GM12878 (cell line): ENCODE data around the gene CEP170B. TPM values are rescaled to one million over a fixed set of nuclear protein-coding genes. Genes with fewer than 3 reads are reported as not detected.

Experiments
- ATAC-seq: fragments of 200-7000 bp; cut with Tn5 transposase; 3 replicates; pipeline ENCODE4 v1.9.1; 2020; ENCODE audit warnings: mild to moderate bottlenecking, moderate library complexity
- BruUV-seq: library from RNA; stranded (reverse); fragments of 400-500 nt; replicated peaks from 2 replicates; lab custom pipeline; 2021; lab: Mats Ljungman, UMichigan
- CTCF ChIA-PET: fragments of 300-600 bp; sonication (Branson Sonifier 250); formaldehyde crosslinking; extraction: SDS; loops from one replicate; lab custom pipeline; 2021; ENCODE audit warnings: inconsistent platforms; lab: Yijun Ruan, JAX
- POLR2A ChIA-PET: fragments of 350-600 bp; formaldehyde crosslinking; extraction: SDS; loops from one replicate; lab custom pipeline; 2021; ENCODE audit warnings: inconsistent platforms; lab: Charles Lee
- RAD21 ChIA-PET: fragments of 300-600 bp; sonication (Branson Sonifier 250); formaldehyde crosslinking; loops from one replicate; lab custom pipeline; 2023; ENCODE audit warnings: antibody characterized with exemption; ENCODE audit not compliant: unreplicated experiment; lab: Charles Lee
- SMC1A ChIA-PET: fragments of 300-600 bp; sonication (Branson Sonifier 250); formaldehyde crosslinking; loops from one replicate; lab custom pipeline; 2023; ENCODE audit not compliant: unreplicated experiment, uncharacterized antibody; lab: Charles Lee
- DNase-seq: peaks from one replicate; pipeline ENCODE4 v3.0.0-alpha.2; 2011; ENCODE audit warnings: low read depth, low spot score
- FAIRE-seq: peaks from 3 replicates; lab custom pipeline; 2011; peaks lifted over from hg19 to GRCh38; lab: Jason Lieb, UNC
- H2AFZ ChIP-seq: 2 replicates; pipeline ENCODE4 v1.6.0; 2011; ENCODE audit warnings: low read depth, low read length, control low read depth; ENCODE audit not compliant: control insufficient read depth
- H3K27ac ChIP-seq: 2 replicates; pipeline ENCODE4 v1.5.1; 2011; ENCODE audit warnings: control low read depth; ENCODE audit not compliant: control insufficient read depth, insufficient read depth
- H3K27me3 ChIP-seq, 2 experiments: replicated peaks in 1 of 2; 2 replicates each; pipeline versions ENCODE4 v1.6.0 to v1.6.1; 2011; ENCODE audit warnings: low read length in 1 of 2; ENCODE audit not compliant: control insufficient read depth in 2 of 2, insufficient read depth in 2 of 2
- H3K36me3 ChIP-seq, 2 experiments: 2 replicates each; pipeline ENCODE4 v1.5.1; 2011; ENCODE audit warnings: low read length in 1 of 2; ENCODE audit not compliant: control insufficient read depth in 2 of 2, insufficient read depth in 2 of 2
- H3K4me1 ChIP-seq: 2 replicates; pipeline ENCODE4 v1.6.1; 2011; ENCODE audit warnings: mild to moderate bottlenecking, low read length, moderate library complexity, mixed read lengths; ENCODE audit not compliant: control insufficient read depth, insufficient read depth
- H3K4me2 ChIP-seq: 2 replicates; pipeline ENCODE4 v1.6.0; 2011; ENCODE audit warnings: control low read depth; ENCODE audit not compliant: control insufficient read depth, insufficient read depth
- H3K4me3 ChIP-seq: fragments of 200-600 bp; sonication (generic); 2 replicates; pipeline ENCODE4 v1.5.1; 2016
- H3K79me2 ChIP-seq: 2 replicates; pipeline ENCODE4 v1.6.0; 2011; ENCODE audit warnings: low read length; ENCODE audit not compliant: control insufficient read depth, insufficient read depth
- H3K9ac ChIP-seq: 2 replicates; pipeline ENCODE4 v1.8.0; 2011; ENCODE audit warnings: low read length, control low read depth, mixed read lengths; ENCODE audit not compliant: control insufficient read depth, insufficient read depth
- H3K9me3 ChIP-seq: replicated peaks from 3 replicates; pipeline ENCODE4 v1.5.1; 2011; ENCODE audit warnings: mild to moderate bottlenecking, low read length; ENCODE audit not compliant: control insufficient read depth, insufficient read depth
- H4K20me1 ChIP-seq: 2 replicates; pipeline ENCODE4 v1.6.0; 2011; ENCODE audit not compliant: control insufficient read depth, insufficient read depth
- BCL3 ChIP-seq: IDR thresholded peaks from 2 replicates; pipeline ENCODE4 v1.6.1; 2011; ENCODE audit warnings: borderline replicate concordance, low read depth, mild to moderate bottlenecking, moderate library complexity, low read length; ENCODE audit not compliant: insufficient read depth, poor library complexity, severe bottlenecking
- BHLHE40 ChIP-seq, 2 experiments: fragments of 450-650 bp in 1 of 2; IDR thresholded peaks; 2 replicates each; pipeline ENCODE4 v1.6.1; 2011 to 2017; ENCODE audit warnings: low read depth in 2 of 2, borderline replicate concordance in 1 of 2, improper control_type of control experiment in 1 of 2, low read length in 1 of 2, mild to moderate bottlenecking in 1 of 2
- GABPA ChIP-seq: IDR thresholded peaks from 2 replicates; pipeline ENCODE4 v1.6.1; 2014; ENCODE audit warnings: antibody characterized with exemption, low read depth, mild to moderate bottlenecking, inconsistent platforms
- HDAC2 ChIP-seq: fragments of 200-600 bp; sonication (generic); IDR thresholded peaks from 2 replicates; pipeline ENCODE4 v1.6.1; 2017
- IKZF2 ChIP-seq, 2 experiments: fragments of 450-650 bp; IDR thresholded peaks; 2 replicates each; pipeline ENCODE4 v1.6.1; 2017; ENCODE audit warnings: mild to moderate bottlenecking in 2 of 2, moderate library complexity in 2 of 2
- KAT2A ChIP-seq: conservative IDR thresholded peaks from 2 replicates; pipeline ENCODE4 v1.6.1; 2011; ENCODE audit warnings: low read depth, low read length; ENCODE audit not compliant: control insufficient read depth
- SMAD5 ChIP-seq: IDR thresholded peaks from 2 replicates; pipeline ENCODE4 v1.6.1; 2016; ENCODE audit warnings: antibody characterized with exemption, low read depth
- SPI1 ChIP-seq: IDR thresholded peaks from 2 replicates; pipeline ENCODE4 v1.6.1; 2011; ENCODE audit warnings: low read depth, mild to moderate bottlenecking, low read length, moderate library complexity, borderline replicate concordance; ENCODE audit not compliant: insufficient read depth
- YY1 ChIP-seq: IDR thresholded peaks from 2 replicates; pipeline ENCODE4 v1.6.1; 2011; ENCODE audit warnings: low read depth, mild to moderate bottlenecking, low read length
- WGBS: methylation state at CpG from one replicate; pipeline ENCODE4 v1.1.6; 2016; ENCODE audit warnings: low lambda C conversion rate; ENCODE audit not compliant: insufficient replicate concordance, insufficient coverage; ENCODE audit errors: missing lambda C conversion rate; 5-methylcytosine and 5-hydroxymethylcytosine counted together
- in situ Hi-C: fragments of 300-500 bp; cut with MboI; formaldehyde crosslinking; loops from 9 replicates; pipeline ENCODE4 v1.14.3; 2018; ENCODE audit warnings: mixed read lengths
- intact Hi-C: fragments of 100-400 bp; cut with micrococcal nuclease; formaldehyde crosslinking; loops from one replicate; pipeline ENCODE4 v1.14.2; 2022; ENCODE audit not compliant: unreplicated experiment
- polyA plus RNA-seq, 11 experiments: library from polyadenylated mRNA; depleted of rRNA in 4 of 11; unstranded in 6 of 11; stranded (reverse) in 5 of 11; fragments of >200 nt; fragmentation: Nextera tagmentation in 4 of 11; fragmentation: Illumina TruSeq in 1 of 11; extraction: Ambion mirVana in 4 of 11; extraction: Trizol in 1 of 11; gene quantifications; 1 replicate in 1 of 11; 2 replicates in 10 of 11; pipeline versions ENCODE4 v1.2.1 to v1.2.3, GENCODE V29; 2011 to 2016; ENCODE audit warnings: inconsistent platforms in 2 of 11, missing spikeins in 2 of 11, low read depth in 1 of 11
- total RNA-seq, 4 experiments: library from RNA; depleted of rRNA in 3 of 4; stranded (reverse); fragments of >200 nt in 3 of 4; fragmentation: Illumina TruSeq in 1 of 4; extraction: Trizol in 1 of 4; gene quantifications; 2 replicates each; pipeline versions ENCODE4 v1.2.1 to v1.2.3, GENCODE V29; 2013 to 2021

CEP170B gene
- total and polyA plus RNA-seq, 10 of the 15 experiments (the other 5 are each of a cell fraction or from before 2014, with no cell fraction given) = 0.01 to 0.44 (median 0.05) TPM; not detected in 4

DNA sequence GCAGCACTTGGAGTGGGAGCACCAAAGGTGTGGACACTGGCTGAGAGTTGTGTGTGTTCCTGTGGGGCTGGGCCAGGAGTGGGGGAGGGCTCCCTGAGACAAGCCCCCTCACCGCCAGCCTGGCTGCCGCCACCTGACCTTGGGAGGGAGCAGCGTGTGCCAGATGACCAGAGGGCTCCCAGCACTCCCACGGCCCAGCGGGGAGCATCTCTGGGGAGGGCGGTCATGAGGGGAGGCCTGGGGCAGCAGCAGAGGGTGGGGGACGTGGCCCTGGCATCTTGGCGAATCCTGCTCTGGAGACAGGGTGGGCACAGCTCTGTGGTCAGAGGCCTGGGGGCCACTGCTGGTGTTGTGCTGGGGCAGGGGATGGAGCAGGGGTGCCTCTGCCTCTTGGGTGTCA, 10.7 kb downstream of the CEP170B start (continued):
- TF ChIP-seq BCL3 (no peak), SMAD5 (no peak), YY1 (no peak), GABPA (no peak)

DNA sequence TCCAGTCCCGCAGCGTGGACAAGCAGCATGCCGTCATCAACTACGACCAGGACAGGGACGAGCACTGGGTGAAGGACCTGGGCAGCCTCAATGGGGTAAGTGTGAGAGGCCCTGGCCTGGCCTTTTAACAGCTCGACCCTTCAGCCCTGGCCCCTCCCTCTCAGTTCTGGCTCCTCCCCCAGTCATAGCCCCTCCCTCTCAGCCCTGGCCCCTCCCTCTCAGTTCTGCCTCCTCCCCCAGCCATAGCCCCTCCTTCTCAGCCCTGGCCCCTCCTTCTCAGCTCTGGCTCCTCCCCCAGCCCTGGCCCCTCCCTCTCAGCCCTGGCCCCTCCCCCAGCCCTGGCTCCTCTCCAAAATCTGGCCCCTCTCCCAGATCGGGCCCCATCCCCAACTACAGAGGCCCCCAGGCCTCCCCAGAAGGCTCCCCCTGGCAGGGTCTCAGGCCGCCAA, 11.2 kb downstream of the CEP170B start:
- Histone ChIP-seq H3K9ac (no peak overlapping the region), H3K27me3 (no peaks in the 10 kb centered on the region), H3K4me1 (no peaks in the 10 kb centered on the region), H3K27ac (no peak overlapping the region), H2AFZ (no peak overlapping the region), H3K36me3 (no peaks in the 10 kb centered on the region), H4K20me1 (no peaks in the 10 kb centered on the region; the same call in 1 of the 2 replicates), H3K79me2 (no peaks in the 10 kb centered on the region), H3K4me2 (no peak overlapping the region), H3K4me3 (no peak overlapping the region), H3K9me3 (no peaks in the 10 kb centered on the region)
- BruUV-seq = no TSS peak
- ATAC-seq (peak; percentile 79), FAIRE-seq (no peak), DNase-seq (no peak)
- WGBS = 79% methylated on average over 7 of the region's 8 CpGs
- TF ChIP-seq KAT2A = no peak
- no peak for TF ChIP-seq SPI1
- no peak for TF ChIP-seq BHLHE40 (IDR thresholded peaks at IDR 0.05; ENCODE audit: borderline replicate concordance in 1 of 2, low read depth in 2 of 2, low read length in 1 of 2)
- TF ChIP-seq IKZF2 (IDR thresholded peaks at IDR 0.05) = no peak
- TF ChIP-seq HDAC2 = no peak
- ChIA-PET RAD21 (no interaction called here), CTCF (no interaction called here), POLR2A (no interaction called here), SMC1A (no interaction called here)
- intact Hi-C loops = no loop called here
- in situ Hi-C loops = no loop called here
